ENCODE measurements around the gene RASD2. TPM values are rescaled to one million over a fixed set of nuclear protein-coding genes. Genes with fewer than 3 reads are reported as not detected.

RASD2 gene
- total RNA-seq, 1 experiment from 2014 or later: 0.42 TPM

GRCh38 chr22:35548722-35549112 is 8.1 kb downstream of the RASD2 start:
- Histone ChIP-seq H3K4ac (ENCODE audit: low read depth, low read length) (no peak overlapping the region), H3K27me3 (ENCODE audit: insufficient read depth, low read length) (no peaks in the 10 kb centered on the region), H3K9ac (ENCODE audit: extremely low read depth, insufficient read length, low read length) (no peak overlapping the region), H3K23me2 (ENCODE audit: insufficient read length, low read depth, low read length, poor library complexity, severe bottlenecking) (no peaks in the 10 kb centered on the region), H2BK5ac (ENCODE audit: insufficient read length, low read length) (no peak overlapping the region), H2AFZ (ENCODE audit: low read length) (no peak overlapping the region), H3K23ac (ENCODE audit: insufficient read length, low read depth, low read length) (no peak overlapping the region), H4K91ac (ENCODE audit: insufficient read length, low read depth, low read length) (no peak overlapping the region), H4K20me1 (ENCODE audit: control insufficient read depth, insufficient read depth, insufficient read length) (no peaks in the 10 kb centered on the region), H2BK12ac (ENCODE audit: insufficient read length, low read depth, low read length) (no peak overlapping the region), H3K18ac (ENCODE audit: insufficient read length, low read depth, low read length) (no peak overlapping the region), H3K79me2 (ENCODE audit: insufficient read depth, low read length) (no peaks in the 10 kb centered on the region), H3K4me1 (ENCODE audit: insufficient read depth, low read length) (peaks cover 3% of the 10 kb centered on the region; the same call in 1 of the 2 replicates), H3K4me2 (ENCODE audit: insufficient read depth, insufficient read length, low read length) (peak overlapping the region; percentile 5), H3K14ac (ENCODE audit: insufficient read depth, low read length) (no peak overlapping the region), H4K5ac (ENCODE audit: insufficient read length, low read depth, low read length) (no peak overlapping the region), H3K27ac (ENCODE audit: insufficient read length, low read depth, low read length) (no peak overlapping the region), H3K79me1 (ENCODE audit: insufficient read depth, low read depth, low read length, poor library complexity, severe bottlenecking) (no peaks in the 10 kb centered on the region), H3K9me3 (ENCODE audit: control insufficient read depth, low read depth, low read length) (no peaks in the 10 kb centered on the region), H3K56ac (ENCODE audit: insufficient read length, low read depth, low read length) (no peak overlapping the region), H2AK5ac (ENCODE audit: insufficient read length, low read length) (no peak overlapping the region), H4K8ac (replicated peaks; ENCODE audit: insufficient read length, low read depth, low read length) (no peak overlapping the region), H2BK15ac (ENCODE audit: low read depth, low read length) (no peak overlapping the region), H3T11ph (ENCODE audit: low read length) (no peak overlapping the region), H2BK20ac (ENCODE audit: low read depth, low read length, poor library complexity, severe bottlenecking) (no peak overlapping the region), H2BK120ac (ENCODE audit: low read depth, low read length, poor library complexity, severe bottlenecking) (no peak overlapping the region)
- TF ChIP-seq, protein P1, sequence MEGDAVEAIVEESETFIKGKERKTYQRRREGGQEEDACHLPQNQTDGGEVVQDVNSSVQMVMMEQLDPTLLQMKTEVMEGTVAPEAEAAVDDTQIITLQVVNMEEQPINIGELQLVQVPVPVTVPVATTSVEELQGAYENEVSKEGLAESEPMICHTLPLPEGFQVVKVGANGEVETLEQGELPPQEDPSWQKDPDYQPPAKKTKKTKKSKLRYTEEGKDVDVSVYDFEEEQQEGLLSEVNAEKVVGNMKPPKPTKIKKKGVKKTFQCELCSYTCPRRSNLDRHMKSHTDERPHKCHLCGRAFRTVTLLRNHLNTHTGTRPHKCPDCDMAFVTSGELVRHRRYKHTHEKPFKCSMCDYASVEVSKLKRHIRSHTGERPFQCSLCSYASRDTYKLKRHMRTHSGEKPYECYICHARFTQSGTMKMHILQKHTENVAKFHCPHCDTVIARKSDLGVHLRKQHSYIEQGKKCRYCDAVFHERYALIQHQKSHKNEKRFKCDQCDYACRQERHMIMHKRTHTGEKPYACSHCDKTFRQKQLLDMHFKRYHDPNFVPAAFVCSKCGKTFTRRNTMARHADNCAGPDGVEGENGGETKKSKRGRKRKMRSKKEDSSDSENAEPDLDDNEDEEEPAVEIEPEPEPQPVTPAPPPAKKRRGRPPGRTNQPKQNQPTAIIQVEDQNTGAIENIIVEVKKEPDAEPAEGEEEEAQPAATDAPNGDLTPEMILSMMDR (conservative IDR thresholded peaks at IDR 0.05): no peak
- peak overlapping the region in 1 of 2 experiments; percentile 44; a peak in 1 of 5 replicates for H3K4me3 Mint-ChIP-seq
- peaks cover 16% of the 10 kb centered on the region for H3K27me3 Mint-ChIP-seq (ENCODE audit: low read depth)
- peak overlapping the region in 1 of 3 experiments; percentile 27; a peak in 2 of 7 replicates for H3K27ac Mint-ChIP-seq
- H3K9me3 Mint-ChIP-seq: no peaks in the 10 kb centered on the region
- peaks cover 28 to 37% of the 10 kb centered on the region in 2 experiments for H3K4me1 Mint-ChIP-seq
- DNase-seq: no peak
- H3K36me3 Mint-ChIP-seq (ENCODE audit: insufficient read depth in 1 of 3, low read depth in 3 of 3): no peaks in the 10 kb centered on the region; a peak in 1 of 7 replicates
- WGBS (ENCODE audit: extremely low coverage, insufficient read length, low lambda C conversion rate): no CpG with 5 or more reads among the region's 8 CpGs
